Breast epithelium (tissue), 3 donors: ENCODE results near the gene AMOT.

ENCODE experiments used
- POLR2A ChIP-seq: fragments of 450-650 bp; IDR thresholded peaks from one replicate; pipeline ENCODE4 v1.6.1; 2016; ENCODE audit warnings: antibody characterized with exemption, mild to moderate bottlenecking, moderate library complexity
- POLR2AphosphoS5 ChIP-seq, 3 donors: sonication (generic); formaldehyde crosslinking; IDR thresholded peaks; one replicate each; pipeline ENCODE4 v1.6.1; 2017; ENCODE audit warnings: antibody characterized with exemption in 3 of 3
- TF ChIP-seq, protein P1 (sequence below), 3 donors: fragments of 450-650 bp; IDR thresholded peaks; one replicate each; pipeline ENCODE4 v1.5.1; 2016 to 2017; ENCODE audit warnings: antibody characterized with exemption in 3 of 3, mild to moderate bottlenecking in 3 of 3, moderate library complexity in 3 of 3

DNA sequence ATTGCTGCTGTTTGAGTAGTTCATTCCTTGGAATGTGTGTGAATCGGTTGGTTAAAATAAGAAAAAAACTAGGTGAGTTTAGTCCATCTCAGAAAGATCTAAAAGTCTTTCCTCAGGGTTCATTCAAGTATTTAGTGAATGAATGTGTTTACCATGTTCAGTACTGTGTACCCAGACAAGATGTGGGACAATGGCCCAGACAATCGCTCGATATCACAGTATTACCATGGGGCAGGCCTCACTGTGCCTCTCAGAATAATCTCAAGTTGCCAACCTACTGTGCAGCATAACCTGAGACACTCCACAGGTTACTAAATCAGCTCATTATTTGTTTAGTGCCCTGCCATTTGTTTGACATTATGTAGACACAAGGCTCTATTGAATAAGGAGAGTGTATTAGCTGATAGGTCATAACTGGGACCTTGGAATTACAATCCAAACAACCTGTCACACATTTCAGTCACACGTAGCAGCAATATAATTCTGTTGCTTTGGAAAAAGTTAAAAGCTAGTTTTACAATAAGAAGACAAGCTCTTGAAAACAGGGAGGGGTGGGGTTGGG, 24.9 kb upstream of the AMOT start:
- TF ChIP-seq POLR2A (no peak), POLR2AphosphoS5 (IDR thresholded peaks at IDR 0.05) (no peak)
- TF ChIP-seq, protein P1, sequence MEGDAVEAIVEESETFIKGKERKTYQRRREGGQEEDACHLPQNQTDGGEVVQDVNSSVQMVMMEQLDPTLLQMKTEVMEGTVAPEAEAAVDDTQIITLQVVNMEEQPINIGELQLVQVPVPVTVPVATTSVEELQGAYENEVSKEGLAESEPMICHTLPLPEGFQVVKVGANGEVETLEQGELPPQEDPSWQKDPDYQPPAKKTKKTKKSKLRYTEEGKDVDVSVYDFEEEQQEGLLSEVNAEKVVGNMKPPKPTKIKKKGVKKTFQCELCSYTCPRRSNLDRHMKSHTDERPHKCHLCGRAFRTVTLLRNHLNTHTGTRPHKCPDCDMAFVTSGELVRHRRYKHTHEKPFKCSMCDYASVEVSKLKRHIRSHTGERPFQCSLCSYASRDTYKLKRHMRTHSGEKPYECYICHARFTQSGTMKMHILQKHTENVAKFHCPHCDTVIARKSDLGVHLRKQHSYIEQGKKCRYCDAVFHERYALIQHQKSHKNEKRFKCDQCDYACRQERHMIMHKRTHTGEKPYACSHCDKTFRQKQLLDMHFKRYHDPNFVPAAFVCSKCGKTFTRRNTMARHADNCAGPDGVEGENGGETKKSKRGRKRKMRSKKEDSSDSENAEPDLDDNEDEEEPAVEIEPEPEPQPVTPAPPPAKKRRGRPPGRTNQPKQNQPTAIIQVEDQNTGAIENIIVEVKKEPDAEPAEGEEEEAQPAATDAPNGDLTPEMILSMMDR (IDR thresholded peaks at IDR 0.05): no peak
